GM12864 (cell line): Measurements from ENCODE around the gene BUD23.

Source experiments
- DNase-seq: peaks from one replicate; pipeline ENCODE4 v3.0.0-alpha.2; 2011; ENCODE audit warnings: low read depth
- H3K4me3 ChIP-seq: 2 replicates; pipeline ENCODE4 v1.5.1; 2011; ENCODE audit warnings: mild to moderate bottlenecking, low read depth, low read length, control low read depth
- TF ChIP-seq, protein P1 (sequence below): IDR thresholded peaks from 2 replicates; pipeline ENCODE4 v1.5.1; 2011; ENCODE audit warnings: low read depth, mild to moderate bottlenecking, moderate library complexity, low read length, control low read depth, inconsistent platforms; ENCODE audit errors: missing control alignments

Gene BUD23

DNA sequence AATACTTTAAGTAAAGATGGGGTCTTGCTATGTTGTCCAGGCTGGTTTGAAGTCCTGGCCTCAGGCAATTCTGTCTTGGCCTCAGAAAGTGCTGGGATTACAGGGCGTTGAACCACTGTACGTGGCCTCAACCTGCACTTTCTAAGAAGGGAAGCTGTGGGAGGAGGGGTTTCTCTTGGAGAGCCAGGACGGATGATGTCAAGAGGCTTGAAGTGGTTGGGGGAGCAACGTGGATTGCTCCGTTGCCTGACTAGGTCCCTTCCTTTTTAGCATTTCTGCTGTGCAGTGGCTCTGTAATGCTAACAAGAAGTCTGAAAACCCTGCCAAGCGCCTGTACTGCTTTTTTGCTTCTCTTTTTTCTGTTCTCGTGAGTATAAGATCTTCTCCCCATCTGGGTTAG, 7.2 kb downstream of the BUD23 start:
- TF ChIP-seq, protein P1, sequence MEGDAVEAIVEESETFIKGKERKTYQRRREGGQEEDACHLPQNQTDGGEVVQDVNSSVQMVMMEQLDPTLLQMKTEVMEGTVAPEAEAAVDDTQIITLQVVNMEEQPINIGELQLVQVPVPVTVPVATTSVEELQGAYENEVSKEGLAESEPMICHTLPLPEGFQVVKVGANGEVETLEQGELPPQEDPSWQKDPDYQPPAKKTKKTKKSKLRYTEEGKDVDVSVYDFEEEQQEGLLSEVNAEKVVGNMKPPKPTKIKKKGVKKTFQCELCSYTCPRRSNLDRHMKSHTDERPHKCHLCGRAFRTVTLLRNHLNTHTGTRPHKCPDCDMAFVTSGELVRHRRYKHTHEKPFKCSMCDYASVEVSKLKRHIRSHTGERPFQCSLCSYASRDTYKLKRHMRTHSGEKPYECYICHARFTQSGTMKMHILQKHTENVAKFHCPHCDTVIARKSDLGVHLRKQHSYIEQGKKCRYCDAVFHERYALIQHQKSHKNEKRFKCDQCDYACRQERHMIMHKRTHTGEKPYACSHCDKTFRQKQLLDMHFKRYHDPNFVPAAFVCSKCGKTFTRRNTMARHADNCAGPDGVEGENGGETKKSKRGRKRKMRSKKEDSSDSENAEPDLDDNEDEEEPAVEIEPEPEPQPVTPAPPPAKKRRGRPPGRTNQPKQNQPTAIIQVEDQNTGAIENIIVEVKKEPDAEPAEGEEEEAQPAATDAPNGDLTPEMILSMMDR: no peak
- no peak overlapping the region for H3K4me3 ChIP-seq
- DNase-seq: no peak

DNA sequence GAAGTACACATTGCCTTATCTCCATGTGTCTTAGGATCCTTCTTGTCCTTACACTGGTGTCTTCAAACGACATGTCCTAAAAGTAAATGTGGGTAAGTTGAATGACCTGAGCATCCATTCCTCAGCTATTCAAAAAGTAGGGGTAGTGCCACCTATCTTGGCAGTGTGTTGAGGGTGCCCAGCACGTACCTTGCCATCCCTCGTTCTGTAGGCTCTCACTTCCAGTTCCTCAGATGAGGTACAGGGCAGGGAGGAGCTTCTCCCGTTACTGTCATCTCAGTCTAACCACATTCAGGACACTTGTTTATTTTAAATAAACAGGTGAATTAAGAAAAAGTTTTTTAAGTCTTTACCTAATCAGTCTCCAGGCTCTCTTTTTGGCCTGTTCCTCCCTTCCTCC, 13.0 kb downstream of the BUD23 start:
- DNase-seq: no peak
- no peak overlapping the region for H3K4me3 ChIP-seq
- TF ChIP-seq, protein P1: no peak

DNA sequence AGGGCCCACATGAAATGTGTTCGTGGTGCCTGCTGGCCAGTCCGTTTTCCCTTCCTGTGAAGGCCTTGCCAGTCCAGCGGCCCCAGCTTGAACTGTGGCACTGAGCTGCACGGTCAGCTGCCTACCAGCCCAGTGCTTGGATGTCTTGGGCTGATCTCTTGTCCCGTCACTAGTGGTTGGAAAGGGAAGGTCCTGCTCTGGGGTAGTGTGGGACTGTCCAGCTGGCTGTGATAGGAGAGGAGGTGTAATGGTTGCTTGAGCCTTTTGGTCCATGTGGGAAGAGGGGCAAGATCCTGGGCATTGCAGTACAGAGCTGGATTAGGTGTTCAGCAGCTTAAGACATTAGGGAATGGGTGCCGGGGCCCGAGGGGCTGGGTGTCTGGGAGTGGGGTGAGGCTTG, 15.0 kb downstream of the BUD23 start:
- DNase-seq: no peak
- H3K4me3 ChIP-seq: no peak overlapping the region
- TF ChIP-seq, protein P1: no peak

DNA sequence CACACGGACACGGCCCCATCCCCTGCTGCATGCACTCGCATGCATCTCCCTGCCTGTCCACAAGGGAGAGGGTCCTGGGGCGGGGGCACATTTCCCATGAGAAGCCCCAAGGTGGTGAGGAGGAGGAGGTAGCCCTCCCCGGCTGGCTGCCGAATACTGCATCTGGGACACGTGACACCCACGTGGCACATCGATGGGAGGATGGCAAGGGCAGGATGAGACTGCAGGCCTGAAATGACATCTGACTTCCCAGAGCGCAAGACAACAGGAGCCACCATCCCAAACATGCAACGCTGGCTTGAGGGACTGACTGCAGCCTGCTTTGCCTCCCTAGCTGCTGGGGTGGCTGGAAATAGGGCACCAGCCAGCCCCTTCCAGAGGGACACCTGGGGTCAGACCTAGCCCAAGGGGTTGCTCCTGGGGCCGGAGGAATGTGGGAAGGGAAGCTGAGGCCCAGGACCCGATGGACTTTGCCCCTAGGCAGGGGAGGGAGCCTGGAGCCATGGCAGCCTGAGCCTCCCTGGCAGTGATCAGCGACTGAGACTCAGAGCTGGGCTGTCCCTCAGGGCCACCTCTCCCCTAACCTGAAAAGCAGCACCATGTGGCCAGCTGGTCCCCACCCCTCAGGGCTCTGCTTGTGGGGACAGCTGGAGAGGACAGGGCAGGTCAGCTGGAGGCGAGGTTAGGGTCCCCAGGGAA, 16.1 kb downstream of the BUD23 start:
- no peak overlapping the region for H3K4me3 ChIP-seq
- no peak for DNase-seq
- TF ChIP-seq, protein P1: no peak

DNA sequence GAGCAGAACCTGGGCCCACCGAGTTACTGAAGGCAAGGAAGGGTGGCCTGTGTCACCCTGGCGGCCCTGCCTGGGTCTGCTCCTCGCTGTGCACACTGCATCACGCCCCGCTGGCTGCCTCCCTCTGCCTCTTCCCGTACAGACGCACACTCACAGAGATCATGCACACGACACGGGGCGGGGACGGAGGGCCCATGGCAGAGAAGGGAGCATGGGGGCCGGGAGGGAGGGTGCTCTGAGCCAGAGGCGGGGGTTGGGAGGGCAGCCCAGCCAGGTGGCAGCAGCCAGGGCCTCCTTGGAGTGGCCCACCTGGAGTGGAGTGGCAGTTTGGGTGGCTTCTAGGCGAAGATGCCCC, 16.6 kb downstream of the BUD23 start:
- H3K4me3 ChIP-seq: no peak overlapping the region
- DNase-seq: no peak
- TF ChIP-seq, protein P1: no peak

DNA sequence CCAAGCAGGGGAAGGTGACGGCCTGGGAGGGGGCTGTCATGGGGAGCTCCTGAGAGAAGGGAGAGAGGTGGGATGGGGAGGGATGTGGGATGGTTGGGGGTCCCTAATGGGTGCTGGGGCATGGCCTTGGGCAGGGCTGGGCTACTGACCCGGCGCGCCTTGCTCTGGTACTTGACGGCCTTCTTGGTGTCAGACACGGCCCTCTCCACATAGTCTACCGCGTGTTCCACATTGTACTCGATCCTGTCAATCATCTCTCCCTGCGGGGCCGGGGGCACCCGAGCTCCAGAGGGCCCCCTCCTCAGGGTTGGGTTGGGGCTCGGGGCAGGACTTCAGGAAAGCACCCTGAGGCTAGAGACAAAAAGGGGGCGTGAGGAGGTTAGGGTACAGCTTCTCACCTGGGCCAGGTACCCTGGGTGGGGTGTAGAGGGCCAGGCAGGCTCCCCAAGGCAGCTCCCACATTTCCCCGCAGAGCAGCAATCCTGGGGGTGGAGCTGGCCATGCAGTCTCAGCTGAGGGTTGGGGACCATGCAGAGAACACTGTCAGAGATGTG, 17.3 kb downstream of the BUD23 start:
- DNase-seq: no peak
- H3K4me3 ChIP-seq: no peak overlapping the region
- TF ChIP-seq, protein P1: no peak

DNA sequence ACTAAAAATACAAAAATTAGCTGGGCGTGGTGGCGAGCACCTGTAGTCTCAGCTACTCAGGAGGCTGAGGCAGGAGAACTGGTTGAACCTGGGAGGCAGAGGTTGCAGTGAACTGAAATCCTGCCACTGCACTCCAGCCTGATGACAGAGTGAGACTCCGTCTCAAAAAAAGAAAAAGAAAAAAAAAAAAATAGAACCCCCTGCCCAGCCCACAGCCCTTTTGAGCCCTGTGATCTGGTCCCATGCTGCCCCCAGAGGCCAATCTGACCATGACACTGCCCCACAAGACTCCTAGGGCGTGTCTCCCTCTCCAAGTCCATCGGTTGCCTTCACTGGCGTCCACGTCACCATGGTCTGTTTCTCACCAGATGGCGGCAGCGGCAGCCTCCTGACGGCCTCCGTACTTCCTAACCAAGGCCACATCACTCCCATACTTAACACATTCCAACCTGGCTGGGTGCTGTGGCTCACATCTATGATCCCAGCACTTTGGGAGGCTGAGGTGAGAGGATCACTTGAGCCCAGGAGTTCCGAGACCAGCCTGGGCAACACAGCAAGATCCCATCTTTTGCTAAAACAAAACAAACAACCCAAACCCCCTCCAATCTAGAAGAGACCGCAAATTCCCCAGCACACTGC, 18.1 kb downstream of the BUD23 start:
- DNase-seq: no peak
- no peak overlapping the region for H3K4me3 ChIP-seq
- TF ChIP-seq, protein P1: peak; percentile 66
